OCI-LY3 (cell line): ENCODE data around the gene ADAMTSL5.

Experiments
- EZH2phosphoT487 ChIP-seq: fragments of 200-600 bp; shearing (Covaris generic); IDR thresholded peaks from 2 replicates; pipeline ENCODE4 v1.6.1; 2018; ENCODE audit warnings: antibody characterized with exemption, mixed run types, low read depth
- TF ChIP-seq, protein P1 (sequence below): fragments of 200-600, 300-600 bp; sonication (generic); IDR thresholded peaks from 2 replicates; pipeline ENCODE4 v1.5.1; 2014; ENCODE audit warnings: antibody characterized with exemption, low read length, low read depth

DNA sequence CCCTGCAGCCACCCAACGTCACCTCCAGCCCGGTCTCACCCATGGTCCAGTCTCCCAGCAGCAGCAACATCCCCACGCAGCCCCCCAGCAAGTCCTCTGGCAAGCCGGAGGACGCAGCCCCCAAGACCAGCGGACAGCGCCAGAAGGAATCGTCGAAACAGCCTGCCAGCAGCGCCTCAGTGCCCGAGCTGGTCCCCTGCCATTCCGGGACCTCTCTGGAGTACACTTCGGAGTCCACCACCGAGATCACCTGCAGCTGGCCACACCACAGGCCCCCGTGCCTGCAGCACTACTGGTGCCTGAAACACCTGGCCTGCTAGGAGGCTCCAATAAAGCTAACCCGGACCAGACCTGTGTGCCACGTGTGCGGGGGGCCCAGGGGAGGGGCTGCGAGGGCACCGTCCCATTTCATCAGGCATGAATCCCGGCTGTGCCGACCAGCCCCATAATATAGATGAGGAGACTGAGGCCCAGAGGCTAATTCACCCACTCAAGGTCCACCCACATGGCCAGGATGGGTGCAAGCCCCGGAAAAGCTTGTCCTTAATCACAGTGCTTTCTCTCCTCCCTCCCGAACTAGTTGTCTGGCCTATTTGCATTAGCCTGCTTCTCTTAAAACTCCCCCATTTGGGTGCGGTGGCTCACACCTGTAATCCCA lies 15.1 kb downstream of the ADAMTSL5 start:
- TF ChIP-seq, protein P1, sequence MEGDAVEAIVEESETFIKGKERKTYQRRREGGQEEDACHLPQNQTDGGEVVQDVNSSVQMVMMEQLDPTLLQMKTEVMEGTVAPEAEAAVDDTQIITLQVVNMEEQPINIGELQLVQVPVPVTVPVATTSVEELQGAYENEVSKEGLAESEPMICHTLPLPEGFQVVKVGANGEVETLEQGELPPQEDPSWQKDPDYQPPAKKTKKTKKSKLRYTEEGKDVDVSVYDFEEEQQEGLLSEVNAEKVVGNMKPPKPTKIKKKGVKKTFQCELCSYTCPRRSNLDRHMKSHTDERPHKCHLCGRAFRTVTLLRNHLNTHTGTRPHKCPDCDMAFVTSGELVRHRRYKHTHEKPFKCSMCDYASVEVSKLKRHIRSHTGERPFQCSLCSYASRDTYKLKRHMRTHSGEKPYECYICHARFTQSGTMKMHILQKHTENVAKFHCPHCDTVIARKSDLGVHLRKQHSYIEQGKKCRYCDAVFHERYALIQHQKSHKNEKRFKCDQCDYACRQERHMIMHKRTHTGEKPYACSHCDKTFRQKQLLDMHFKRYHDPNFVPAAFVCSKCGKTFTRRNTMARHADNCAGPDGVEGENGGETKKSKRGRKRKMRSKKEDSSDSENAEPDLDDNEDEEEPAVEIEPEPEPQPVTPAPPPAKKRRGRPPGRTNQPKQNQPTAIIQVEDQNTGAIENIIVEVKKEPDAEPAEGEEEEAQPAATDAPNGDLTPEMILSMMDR, result no peak
- no peak for TF ChIP-seq EZH2phosphoT487
